ENCODE data around the gene S1PR3. TPM values are rescaled to one million over a fixed set of nuclear protein-coding genes. Genes with fewer than 3 reads are reported as not detected.

Gene S1PR3
- total RNA-seq, 1 donor = 31.1 TPM

- H3K4me3 ChIP-seq (ENCODE audit: low read depth, low read length) = no peak overlapping the region
- DNase-seq (ENCODE audit: low read depth) = no peak
- TF ChIP-seq CTCF (IDR thresholded peaks at IDR 0.05; ENCODE audit: insufficient read depth, low read length) = no peak
Measured at GRCh38 chr9:88968799-88969198, 22.5 kb upstream of the S1PR3 start.

- no peak overlapping the region for H3K4me3 ChIP-seq (ENCODE audit: low read depth, low read length)
- no peak for DNase-seq (ENCODE audit: low read depth)
- no peak for TF ChIP-seq CTCF (IDR thresholded peaks at IDR 0.05; ENCODE audit: insufficient read depth, low read length)
Measured at GRCh38 chr9:88969646-88970373, 21.5 kb upstream of the S1PR3 start.

GRCh38 chr9:88971131-88971960 lies 19.9 kb upstream of the S1PR3 start:
- DNase-seq (ENCODE audit: low read depth) = no peak
- TF ChIP-seq CTCF (IDR thresholded peaks at IDR 0.05; ENCODE audit: insufficient read depth, low read length) = no peak
- H3K4me3 ChIP-seq (ENCODE audit: low read depth, low read length) = no peak overlapping the region

- no peak for TF ChIP-seq CTCF (IDR thresholded peaks at IDR 0.05; ENCODE audit: insufficient read depth, low read length)
- H3K4me3 ChIP-seq (ENCODE audit: low read depth, low read length) = no peak overlapping the region
- no peak for DNase-seq (ENCODE audit: low read depth)
Measured at GRCh38 chr9:88972401-88972800, 18.9 kb upstream of the S1PR3 start.

GRCh38 chr9:88973281-88974045 lies 17.8 kb upstream of the S1PR3 start:
- TF ChIP-seq CTCF (IDR thresholded peaks at IDR 0.05; ENCODE audit: insufficient read depth, low read length) = no peak
- DNase-seq (ENCODE audit: low read depth) = no peak
- H3K4me3 ChIP-seq (ENCODE audit: low read depth, low read length) = no peak overlapping the region

- TF ChIP-seq CTCF (IDR thresholded peaks at IDR 0.05; ENCODE audit: insufficient read depth, low read length) = no peak
Measured at GRCh38 chr9:88974641-88975040, 16.6 kb upstream of the S1PR3 start.

More at GRCh38 chr9:88974641-88975040, 16.6 kb upstream of the S1PR3 start:
- no peak for DNase-seq (ENCODE audit: low read depth)
- H3K4me3 ChIP-seq (ENCODE audit: low read depth, low read length) = no peak overlapping the region

All from fibroblast of the aortic adventitia (primary cell).